GM21526 (cell line): ENCODE results near the gene SETMAR.
"Not testable (repeated sequence)": the region's sequence is repeated elsewhere in the genome, so short reads cannot be mapped to it uniquely, and the experiment has no call there.

Source experiments
- ATAC-seq: cut with Tn5 transposase; IDR thresholded peaks from one replicate; pipeline ENCODE4 v1.9.1; 2021; ENCODE audit warnings: moderate library complexity; ENCODE audit not compliant: unreplicated experiment, low FRiP score

SETMAR gene

GRCh38 chr3:4303187-4304123 lies at the start of gene SETMAR:
Gene SETMAR (plus strand): TSS chr3:4303369. CDS start chr3:4303371, 2 bp downstream.
- ATAC-seq = peak; percentile 98

- no peak for ATAC-seq
Measured at GRCh38 chr3:4261406-4261805, 41.8 kb upstream of the SETMAR start.

GRCh38 chr3:4264040-4264439 lies 39.1 kb upstream of the SETMAR start:
- no peak for ATAC-seq

DNA sequence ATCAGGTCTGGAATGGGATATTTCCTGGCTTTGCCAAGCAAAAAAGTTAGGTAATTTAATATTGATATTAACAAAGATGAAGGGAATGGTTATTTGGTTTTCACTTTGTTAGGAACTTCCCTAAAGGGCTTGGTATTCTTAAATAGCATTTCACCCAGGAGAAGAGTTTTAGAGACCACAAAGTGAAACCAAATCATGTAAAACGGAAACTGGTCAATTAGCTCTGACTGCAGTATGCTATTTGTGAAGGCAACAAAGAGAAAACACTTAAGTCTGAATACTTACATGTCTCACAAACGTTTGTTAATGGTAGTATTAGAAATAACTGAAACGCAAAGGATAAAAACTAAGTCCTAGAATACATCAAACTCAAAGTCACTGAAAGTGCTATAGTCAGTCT lies 32.4 kb upstream of the SETMAR start:
- peak; percentile 86 for ATAC-seq

GRCh38 chr3:4271834-4272233 lies 31.3 kb upstream of the SETMAR start:
- ATAC-seq = no peak

- no peak for ATAC-seq
Measured at GRCh38 chr3:4279516-4280105, 23.6 kb upstream of the SETMAR start.

- no peak for ATAC-seq
Measured at GRCh38 chr3:4281991-4282390, 21.2 kb upstream of the SETMAR start.

DNA sequence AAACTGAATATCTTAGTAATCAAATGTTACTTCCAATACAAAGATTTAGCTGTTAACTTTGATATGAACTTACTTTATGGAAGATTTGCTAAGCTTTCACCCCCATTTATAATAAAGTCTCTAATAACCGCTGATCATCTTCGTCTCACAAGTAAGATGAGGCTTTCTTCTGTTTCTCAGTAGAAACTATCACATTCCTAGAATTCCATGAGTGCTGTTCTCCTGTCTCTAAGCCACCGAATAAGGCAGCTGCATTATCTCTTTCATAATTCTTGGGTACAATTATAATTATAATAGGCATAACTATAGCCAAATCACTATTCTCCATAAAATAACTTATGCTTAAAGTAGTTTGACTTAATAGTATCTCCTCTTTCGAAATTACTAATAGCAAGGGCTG lies 18.3 kb upstream of the SETMAR start:
- no peak for ATAC-seq

- ATAC-seq = no peak
Measured at GRCh38 chr3:4289044-4289443, 14.1 kb upstream of the SETMAR start.

DNA sequence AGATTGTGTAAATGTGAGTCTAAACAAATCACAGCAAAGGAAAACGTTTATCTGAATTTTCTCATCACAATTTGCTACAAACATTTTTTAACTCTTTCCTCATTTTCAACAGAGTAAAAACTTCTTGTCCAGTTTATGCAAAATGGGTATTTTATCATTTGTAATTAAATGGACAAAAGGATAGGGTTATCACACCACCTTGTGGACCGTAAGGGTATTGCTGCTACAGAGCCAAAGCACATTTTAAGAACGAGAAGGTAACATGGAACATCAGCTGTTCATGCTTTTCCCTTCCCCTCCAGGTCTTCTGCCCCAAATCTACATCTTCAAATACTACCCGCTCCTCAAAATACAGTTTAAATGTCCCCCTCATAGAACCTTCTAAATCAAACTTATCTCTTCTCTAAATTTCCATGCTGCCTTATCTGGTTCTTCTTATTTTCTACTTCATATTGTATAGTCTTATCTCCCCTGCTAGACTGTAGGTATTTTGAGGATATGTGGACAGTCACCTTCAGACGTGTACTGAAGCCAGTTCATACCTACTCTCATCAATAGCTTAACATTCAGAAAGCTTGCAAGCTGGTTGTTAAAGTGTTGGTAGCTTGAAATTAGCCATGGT lies 12.8 kb upstream of the SETMAR start:
- peak; percentile 81 for ATAC-seq

GRCh38 chr3:4292301-4292700 lies 10.9 kb upstream of the SETMAR start:
- no peak for ATAC-seq

- ATAC-seq = no peak
Measured at GRCh38 chr3:4294616-4295327, 8.4 kb upstream of the SETMAR start.

DNA sequence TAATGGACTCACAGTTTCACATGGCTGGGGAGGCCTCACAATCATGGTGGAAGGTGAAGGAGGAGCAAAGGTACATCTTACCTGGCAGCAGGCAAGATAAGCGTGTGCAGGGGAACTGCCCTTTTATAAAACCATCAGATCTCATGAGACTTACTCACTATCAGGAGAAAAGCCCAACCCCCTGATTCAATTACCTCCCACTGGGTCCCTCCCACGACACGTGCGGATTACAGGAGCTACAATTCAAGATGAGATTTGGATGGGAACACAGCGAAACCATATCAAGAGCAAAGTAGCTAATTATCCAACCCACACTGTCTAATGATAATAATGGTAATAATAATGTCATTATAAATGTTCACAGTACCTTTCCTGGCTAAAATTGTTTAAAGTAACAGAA lies 6.7 kb upstream of the SETMAR start:
- ATAC-seq = not testable (repeated sequence)

- ATAC-seq = no peak
Measured at GRCh38 chr3:4297486-4297885, 5.7 kb upstream of the SETMAR start.

DNA sequence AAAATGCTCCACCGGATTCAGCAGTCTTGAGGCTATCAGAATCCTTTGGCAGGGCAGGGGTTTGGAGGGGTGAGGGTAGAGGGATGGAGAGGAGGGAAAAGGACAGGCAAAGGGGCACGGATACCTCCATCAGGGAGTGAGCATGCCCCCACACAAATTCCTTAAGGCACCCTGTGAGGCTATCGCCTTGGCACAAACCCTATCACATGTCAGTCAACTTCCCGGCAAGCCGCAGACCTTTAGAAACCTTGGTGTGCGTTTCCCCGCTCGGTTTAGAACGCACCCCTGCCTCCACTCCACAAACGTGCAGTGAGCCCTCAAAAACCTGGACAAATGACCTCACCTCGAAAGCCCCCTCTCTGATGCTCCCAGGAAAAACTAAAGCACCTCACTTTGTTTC lies 422 bp upstream of the SETMAR start:
- no peak for ATAC-seq

DNA sequence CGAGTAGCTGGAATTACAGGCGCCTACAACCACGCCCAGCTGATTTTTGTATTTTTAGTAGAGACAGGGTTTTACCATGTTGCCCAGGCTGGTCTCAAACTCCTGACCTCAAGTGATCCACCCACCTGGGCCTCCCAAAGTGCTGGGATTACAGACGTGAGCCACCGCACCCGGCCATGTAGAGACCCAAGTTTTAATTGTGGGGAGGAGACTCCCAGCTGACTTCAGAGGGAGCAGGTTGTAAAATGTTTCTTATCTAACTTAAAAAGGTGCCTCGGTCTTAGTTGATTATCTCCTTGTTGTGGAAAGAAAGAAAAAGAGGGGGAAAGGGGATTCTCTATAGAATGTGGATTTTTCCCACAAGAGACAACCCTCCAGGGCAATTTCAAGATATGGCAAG lies 2.0 kb downstream of the SETMAR start:
- ATAC-seq = not testable (repeated sequence)

GRCh38 chr3:4306091-4306490 lies 2.9 kb downstream of the SETMAR start:
- ATAC-seq = no peak

- ATAC-seq = no peak
Measured at GRCh38 chr3:4306860-4307259, 3.7 kb downstream of the SETMAR start.

DNA sequence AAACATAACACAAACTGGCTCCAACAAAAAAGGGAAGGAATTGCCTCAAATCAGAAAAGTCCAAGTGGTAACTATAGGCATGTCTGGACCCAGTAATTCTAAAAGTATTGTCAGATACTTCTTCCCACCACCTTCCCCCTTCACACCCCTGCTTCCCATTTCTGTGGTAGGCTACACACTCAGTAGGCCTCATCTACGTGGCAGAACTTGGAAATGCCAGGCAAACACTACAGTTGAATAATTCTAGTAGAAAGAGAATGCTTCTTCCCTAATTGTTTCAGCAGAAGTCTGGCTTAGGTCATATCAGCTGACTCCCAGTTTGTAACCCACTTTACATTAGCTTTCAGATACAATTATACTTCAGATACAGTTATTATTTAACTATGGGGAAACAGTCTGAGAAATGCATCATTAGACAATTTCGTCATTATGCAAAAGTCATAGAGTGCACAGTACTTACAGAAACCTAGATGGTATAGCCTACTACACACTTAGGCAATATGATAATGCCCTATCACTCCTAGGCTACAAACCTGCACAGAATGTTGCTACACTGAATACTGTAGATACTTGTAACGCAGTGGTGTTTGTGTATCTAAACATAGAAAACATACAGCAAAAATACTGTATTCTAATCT lies 6.4 kb downstream of the SETMAR start:
- ATAC-seq = no peak

GRCh38 chr3:4310971-4311370 lies 7.8 kb downstream of the SETMAR start:
- ATAC-seq = no peak
